Measurements from ENCODE around the gene ZNF726.
"Not testable (repeated sequence)": the region's sequence is repeated elsewhere in the genome, so short reads cannot be mapped to it uniquely, and the experiment has no call there.

ZNF726 gene

DNA sequence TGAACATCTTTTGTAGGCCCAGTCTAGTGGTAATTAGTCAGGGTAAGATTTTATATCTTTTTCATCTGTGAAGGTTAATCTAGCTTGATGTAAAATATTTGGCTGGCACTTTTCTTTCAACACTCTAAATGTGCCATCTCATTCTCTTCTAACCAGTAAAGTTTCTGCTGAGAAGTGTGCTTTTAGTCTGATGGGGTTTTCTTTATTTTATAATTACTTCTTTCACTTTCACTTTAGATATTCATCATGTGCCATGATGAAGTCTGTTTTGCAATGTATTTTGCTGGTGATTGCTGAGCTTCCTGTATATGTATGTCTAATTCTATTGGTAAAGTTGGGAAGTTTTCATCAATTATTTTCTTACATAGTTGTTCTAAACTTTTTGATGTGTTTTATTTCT is 31.9 kb downstream of the ZNF726 start:
- DNase-seq = no peak

DNA sequence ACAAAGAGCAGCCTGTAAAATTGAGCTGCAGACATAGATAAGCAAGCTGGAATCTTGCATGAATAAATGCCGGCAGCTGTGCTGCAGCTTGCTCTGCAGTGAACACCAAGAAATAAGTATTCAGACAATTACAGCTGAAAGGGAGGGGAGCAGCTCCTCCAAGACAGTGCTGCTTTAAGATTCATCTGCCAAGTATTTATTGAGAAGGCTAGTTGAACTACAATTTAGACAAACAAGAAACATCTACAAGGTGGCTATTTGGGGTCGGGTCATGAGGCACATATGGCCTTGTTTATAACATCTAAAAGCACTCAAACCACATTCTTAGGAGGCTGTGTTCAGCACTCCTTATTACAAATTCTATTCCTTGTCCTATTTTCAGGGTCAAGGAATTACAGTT is 34.9 kb downstream of the ZNF726 start:
- no peak for DNase-seq

DNA sequence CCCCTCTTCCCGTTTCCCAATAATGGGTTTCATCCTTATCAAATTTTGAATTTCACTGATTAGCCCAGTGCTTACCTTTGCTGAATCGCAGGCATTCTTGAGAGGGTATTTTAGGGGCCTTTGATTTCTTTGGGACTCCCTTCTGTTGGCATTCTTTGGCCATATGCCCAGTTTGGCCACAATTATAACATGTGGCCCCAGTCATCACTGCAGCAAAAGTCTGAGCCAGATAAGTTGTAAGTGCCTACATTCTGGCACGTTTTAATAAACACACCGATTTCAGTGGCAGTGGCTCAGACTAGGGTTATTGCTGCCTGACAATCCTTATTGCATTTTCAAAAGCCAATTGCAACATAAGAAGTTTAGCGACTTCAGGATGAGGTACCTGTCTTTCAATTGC is 41.4 kb downstream of the ZNF726 start:
- DNase-seq = no peak

DNA sequence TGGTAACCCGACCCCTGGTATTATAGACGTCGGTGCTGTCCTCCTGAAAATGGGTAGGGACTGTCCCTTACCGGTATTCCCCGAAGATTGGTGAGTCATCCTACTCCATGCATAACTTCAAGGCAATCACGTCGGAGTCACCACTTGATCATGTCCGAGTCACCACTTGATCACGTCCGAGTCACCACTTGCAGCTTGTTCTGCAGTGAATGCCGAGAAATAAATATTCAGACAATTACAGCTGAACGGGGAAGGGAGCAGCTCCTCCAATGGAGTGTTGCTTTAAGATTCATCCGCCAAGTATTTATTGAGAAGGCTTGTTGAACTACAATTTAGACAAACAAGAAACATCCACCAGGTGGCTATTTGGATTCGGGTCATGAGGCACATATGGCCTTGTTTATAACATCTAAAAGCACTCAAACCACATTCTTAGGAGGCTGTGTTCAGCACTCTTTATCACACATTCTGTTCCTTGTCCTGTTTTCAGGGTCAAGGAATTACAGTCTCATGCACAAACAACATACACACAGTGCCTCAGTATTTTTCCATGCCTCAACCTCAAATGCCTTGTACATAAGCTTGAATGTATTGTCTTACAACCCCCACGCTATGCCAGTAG is 43.1 kb downstream of the ZNF726 start:
- no peak for DNase-seq

DNA sequence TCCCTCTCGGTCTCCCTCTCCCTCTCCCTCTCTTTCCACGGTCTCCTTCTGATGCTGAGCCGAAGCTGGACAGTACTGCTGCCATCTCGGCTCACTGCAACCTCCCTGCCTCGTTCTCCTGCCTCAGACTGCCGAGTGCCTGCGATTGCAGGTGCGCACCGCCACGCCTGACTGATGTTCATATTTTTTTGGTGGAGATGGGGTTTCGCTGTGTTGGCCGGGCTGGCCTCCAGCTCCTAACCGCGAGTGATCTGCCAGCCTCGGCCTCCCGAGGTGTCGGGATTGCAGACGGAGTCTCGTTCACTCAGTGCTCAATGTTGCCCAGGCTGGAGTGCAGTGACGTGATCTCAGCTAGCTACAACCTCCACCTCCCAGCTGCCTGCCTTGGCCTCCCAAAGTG is 48.7 kb downstream of the ZNF726 start:
- DNase-seq = not testable (repeated sequence)

DNA sequence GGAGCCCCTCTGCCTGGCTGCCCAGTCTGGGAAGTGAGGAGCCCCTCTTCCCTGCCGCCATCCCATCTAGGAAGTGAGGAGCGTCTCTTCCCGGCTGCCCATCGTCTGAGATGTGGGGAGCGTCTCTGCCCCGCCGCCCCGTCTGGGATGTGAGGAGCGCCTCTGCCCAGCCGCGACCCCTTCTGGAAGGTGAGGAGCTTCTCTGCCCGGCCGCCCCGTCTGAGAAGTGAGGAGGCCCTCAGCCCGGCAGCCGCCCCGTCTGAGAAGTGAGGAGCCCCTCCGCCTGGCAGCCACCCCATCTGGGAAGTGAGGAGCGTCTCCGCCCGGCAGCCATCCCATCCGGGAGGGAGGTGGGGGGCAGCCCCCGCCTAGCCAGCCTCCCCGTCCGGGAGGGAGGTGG is 49.2 kb downstream of the ZNF726 start:
- DNase-seq = not testable (repeated sequence)

DNA sequence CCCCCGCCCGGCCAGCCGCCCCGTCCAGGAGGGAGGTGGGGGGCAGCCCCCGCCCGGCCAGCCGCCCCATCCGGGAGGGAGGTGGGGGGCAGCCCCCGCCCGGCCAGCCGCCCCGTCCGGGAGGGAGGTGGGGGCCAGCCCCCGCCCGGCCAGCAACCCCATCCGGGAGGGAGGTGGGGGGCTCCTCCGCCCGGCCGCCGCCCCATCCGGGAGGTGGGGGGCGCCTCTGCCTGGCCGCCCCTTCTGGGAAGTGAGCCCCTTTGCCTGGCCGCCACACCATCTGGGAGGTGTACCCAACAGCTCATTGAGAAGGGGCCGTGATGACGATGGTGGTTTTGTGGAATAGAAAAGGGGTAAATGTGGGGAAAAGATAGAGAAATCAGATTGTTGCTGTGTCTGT is 49.6 kb downstream of the ZNF726 start:
- DNase-seq = not testable (repeated sequence)

DNA sequence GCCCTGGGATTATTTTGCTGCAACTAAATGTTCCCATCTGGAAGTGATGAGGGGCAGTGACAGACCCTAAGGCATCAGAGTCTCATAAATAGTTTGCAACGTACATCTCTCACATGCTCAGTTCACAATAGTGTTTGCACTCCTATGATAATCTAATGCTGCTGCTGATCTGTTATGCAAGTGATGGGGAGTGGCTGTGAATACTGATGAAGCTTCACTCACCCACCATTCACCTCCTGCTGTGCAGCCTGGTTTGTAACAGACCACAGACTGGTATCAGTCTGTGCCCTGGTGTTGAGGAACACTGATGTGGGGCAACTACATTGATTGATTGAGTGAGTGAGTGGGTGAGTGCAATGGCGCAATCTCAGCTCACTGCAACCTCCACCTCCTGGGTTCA is 54.9 kb downstream of the ZNF726 start:
- DNase-seq = no peak

DNA sequence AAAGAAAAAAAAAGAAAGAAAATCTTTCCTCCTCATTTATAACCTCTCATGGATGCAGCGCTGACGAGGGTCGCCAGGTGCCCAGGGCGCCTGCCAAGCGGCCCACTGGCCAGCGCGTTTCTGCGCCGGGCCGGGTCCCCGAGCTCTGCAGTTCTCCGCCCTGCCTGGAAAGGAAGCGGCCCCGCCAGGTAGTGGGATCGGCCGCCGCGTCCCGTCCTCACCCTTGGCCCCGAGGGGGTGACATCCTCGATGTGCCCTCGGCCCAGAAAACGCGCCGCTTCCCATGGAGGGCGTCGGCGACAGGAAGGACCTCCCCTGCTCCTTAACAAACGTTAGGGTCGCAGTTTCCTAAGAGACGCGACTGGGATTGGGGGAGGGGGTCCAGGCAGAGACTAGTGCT is 56.9 kb downstream of the ZNF726 start:
- DNase-seq = no peak

DNA sequence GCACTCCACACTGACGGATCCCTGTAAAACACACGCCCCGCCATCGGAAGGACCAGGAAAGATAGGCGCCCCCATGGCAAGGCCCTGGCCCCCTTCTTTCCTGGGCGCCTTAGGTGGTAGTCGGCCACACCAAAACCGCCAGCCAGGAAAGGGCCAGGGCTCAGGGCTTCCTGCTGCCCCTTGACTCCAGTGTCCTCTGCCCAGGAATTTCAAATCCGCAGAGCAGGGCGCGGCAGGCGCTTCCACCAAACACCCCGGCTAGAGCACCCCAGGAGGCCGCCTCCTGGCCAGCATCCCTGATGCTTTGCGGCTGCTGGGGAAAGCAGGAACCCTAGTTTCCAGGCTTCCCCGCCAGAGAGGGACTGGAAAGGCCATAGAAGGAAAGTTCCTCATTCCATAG is 57.5 kb downstream of the ZNF726 start:
- DNase-seq = no peak

DNA sequence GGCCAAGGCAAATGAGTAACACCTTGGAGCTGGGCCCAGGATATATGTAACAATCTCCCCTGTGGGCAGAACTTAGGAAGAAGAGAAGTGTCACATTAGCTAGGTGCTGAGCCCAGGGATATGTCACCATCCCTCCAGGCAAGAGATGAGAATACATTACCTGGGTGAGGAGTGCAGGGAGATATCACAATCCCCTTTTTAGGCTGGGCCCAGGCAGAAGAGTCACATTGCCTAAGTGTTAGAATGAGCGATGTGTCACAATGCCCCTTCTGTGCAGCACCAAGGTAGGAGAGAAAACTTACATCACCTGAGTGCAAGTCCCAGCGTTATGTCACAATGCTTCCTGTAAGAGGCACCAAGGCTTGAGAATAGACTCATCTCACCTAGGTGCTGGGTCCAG is 60.3 kb downstream of the ZNF726 start:
- DNase-seq = no peak

DNA sequence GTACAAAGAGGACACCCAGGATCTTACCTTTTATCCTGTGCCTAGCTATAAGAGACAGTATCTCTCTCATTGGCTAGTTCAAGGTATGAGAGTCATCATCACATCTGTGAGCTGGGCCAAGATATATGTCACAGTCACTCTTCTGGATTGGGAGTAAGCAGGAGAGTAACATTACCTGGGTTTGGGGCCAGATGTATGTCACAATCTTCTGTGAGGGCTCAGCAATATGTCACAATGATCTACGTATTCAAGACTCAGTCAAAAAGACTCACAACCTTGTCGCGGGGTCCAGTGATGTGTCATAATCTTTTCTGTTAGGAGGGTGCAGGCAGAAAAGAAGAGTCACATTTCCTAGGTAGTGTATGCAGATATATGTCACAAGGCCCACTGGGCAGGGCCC is 61.9 kb downstream of the ZNF726 start:
- not testable (repeated sequence) for DNase-seq

DNA sequence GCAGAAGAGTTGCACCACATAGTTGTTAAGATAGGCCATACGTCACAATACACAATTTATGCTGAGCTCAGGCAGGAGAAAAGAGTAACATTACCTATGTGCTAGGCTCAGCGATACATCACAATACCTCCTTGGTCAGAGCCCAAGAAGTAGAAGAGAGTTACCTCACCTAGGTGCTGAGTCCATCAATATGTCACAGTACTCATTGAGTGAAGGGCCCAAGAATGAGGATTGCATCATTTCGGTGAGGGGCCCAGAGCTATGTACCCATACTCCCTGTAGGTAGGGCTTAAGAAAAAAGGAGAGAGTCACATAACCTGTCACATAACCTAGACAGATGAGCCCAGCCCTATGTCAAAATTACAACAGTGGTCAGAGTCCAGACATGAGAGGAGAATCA is 62.6 kb downstream of the ZNF726 start:
- not testable (repeated sequence) for DNase-seq

DNA sequence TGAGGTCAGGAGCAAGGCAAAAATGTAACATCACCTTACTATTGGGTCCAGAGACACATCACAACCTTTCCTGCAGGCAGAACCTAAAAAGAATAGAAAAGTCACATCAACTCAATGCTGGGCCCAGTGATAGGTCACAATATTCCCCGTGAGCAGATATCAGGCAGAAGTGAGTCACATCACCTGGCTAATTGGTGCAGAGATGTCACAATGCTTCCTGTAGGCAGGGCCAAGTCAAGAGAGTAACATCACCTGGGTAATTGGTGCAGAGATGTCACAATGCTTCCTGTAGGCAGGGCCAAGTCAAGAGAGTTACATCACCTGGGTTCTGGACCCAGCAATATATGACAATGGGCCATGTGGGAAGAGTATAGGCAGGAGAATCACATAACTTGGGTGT is 63.4 kb downstream of the ZNF726 start:
- DNase-seq = no peak

DNA sequence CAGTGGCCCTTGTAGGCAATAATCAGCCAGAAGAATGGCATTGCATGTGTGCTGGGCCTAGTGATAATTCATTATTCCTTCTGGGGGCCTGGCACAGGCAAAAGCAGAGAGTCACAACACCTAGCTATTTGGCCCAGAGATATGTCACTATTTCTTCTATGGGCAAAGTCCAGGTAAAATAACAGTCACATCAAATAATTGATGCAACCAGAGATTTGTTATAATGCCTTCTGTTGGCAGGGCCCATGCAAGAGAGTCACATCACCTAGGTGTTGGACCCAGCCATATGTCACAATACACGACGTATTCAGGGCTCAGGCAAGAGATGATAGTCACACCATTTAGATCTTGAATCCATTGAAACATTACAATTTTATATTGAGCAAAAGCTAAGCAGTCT is 66.1 kb downstream of the ZNF726 start:
- no peak for DNase-seq

DNA sequence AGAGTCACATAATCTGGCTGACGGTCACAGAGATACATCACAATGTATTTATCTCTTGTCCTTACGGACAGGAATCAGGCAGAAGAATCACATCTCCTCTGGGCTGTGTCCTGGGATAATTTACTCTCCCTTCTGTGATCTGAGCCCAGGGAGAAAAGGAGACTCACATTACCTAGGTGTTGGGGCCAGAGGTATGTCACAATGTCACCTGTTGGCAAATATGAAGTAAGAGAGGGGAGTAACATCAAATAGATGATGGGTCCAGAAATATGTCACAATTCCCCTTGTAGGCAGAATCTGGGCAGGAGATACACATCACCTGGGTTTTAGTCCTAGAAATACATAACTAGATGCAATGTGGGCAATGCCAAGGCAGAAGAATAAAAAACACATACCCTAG is 67.2 kb downstream of the ZNF726 start:
- no peak for DNase-seq

DNA sequence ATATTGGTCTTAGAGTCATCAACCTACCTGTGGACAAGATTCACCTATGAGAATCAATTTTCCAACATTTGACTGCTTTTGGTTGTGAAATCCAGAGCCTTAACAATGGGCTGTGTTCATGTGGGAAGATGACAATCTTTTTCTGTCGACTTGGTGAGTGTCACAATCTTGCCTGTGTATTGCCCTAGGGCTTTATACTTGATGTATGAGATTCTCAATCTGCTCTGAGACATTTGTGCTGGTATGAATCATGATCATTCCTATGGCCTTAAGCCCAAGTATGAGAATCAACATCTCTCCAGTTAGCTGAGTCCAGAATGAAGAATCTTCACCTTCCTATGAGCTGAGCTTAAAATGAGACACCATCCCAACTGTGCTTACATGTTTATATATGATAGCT is 68.7 kb downstream of the ZNF726 start:
- no peak for DNase-seq

All from stimulated activated naive CD4-positive, alpha-beta T cell (primary cell).